ENCODE results near the gene GPR150.

The GPR150 gene

DNA sequence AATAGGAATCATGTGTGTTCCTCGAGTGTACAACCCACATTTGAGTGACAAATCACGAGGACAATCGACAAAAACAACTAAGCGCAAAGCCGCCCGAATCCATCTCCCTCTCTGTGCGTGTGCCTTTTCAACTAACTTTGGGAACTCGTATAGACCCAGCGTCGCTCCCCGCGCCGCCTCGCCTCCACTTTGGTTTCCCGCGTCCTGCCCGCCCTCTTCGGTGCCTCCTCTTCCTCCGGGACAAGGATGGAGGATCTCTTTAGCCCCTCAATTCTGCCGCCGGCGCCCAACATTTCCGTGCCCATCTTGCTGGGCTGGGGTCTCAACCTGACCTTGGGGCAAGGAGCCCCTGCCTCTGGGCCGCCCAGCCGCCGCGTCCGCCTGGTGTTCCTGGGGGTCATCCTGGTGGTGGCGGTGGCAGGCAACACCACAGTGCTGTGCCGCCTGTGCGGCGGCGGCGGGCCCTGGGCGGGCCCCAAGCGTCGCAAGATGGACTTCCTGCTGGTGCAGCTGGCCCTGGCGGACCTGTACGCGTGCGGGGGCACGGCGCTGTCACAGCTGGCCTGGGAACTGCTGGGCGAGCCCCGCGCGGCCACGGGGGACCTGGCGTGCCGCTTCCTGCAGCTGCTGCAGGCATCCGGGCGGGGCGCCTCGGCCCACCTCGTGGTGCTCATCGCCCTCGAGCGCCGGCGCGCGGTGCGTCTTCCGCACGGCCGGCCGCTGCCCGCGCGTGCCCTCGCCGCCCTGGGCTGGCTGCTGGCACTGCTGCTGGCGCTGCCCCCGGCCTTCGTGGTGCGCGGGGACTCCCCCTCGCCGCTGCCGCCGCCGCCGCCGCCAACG, at the start of gene GPR150:
Gene GPR150 (plus strand): TSS at position 58 of the 840 bp plus-strand sequence. CDS start 189 bp downstream, at position 247.
- peak; percentile 60 for DNase-seq (ENCODE audit: low read depth)

DNA sequence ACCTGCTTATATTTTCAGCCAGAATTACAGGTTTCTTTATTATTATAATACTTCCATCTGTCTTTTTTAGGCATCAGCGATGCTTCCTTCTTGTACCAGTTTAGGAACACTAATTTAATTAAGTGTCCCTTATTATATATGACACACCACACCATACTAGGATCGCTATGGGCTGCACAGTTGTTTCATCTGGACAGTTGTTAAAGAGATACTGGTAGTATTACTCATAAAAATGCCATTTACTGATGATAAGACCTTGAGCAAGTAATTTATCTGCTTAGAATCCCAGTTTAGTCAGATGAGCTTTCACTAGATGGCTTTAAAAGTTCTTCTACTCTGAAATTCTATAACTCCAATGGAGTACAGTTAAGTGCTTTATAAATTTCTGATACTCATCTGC, 47.9 kb upstream of the GPR150 start:
- no peak for DNase-seq (ENCODE audit: low read depth)

DNA sequence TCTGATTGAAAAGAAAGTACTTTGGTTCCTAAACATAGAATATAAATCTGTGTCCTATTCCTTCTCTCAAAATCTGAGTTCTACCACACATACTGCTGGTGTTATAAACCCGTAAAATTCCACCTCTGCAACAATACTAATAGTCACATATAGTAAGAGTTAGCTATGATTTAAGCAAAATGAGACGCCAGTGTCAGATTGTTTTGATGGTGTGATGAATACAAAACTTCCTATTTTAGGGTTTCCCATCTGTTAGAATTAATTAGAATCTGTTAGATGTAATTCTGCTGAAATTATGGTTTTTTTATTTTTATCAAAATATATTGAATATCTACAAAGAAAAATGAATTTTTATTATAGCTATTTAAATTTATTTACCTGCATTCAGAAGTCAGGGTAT, 38.3 kb upstream of the GPR150 start:
- no peak for DNase-seq (ENCODE audit: low read depth)

DNA sequence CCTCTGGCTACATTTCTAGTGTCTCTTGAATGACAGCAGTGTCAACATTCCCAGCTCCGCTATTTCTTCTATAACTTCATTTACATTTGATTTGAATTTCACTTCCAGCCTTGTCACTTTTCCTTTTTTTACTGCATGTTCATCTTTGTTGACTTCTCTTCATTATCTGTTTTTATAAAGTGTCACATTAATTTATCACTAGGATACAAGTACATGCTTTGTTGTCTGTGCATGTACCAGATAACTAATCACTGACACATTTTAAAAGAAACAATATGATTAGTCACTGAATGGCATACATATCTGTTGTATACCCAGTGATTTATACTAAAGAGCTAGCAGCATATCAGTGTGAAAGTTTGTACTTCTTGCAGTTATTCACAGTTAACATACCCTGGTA, 35.9 kb upstream of the GPR150 start:
- no peak for DNase-seq (ENCODE audit: low read depth)

DNA sequence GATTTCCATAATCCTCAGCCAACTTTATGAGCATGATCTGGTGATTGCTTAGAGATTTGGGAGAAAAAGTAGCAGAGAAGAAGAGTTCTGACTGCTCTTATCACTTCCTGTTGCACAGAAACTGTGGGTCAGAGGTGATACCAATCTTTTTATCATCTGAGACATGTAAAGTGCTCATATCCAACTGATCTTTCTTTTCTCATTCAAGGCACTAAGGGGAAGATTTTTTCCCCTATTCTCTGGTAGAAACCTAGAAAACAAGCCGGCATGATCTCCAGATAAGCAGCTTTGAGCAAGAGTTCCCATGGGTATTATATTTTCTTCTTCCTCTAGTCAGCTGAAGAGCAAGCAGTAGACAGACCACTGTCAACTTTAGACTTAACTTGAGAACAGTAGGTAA, 29.0 kb upstream of the GPR150 start:
- no peak for DNase-seq (ENCODE audit: low read depth)

DNA sequence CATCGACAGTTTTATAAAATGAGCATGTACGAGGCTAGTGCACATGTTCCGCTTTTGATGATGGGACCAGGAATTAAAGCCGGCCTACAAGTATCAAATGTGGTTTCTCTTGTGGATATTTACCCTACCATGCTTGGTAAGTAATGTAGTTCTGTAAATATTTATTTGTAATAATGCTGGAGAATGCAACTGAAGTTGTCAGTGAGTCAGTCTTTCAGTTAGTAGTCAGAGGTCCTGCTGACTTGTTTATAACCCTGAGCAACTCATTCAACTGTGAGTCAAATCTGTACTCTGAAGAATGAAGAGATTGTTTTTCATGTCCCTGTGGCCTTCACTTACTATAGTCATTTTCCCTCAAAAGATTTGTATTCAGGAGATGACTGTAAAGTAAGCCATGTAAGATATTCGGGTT, 28.4 kb upstream of the GPR150 start:
- DNase-seq (ENCODE audit: low read depth): no peak

DNA sequence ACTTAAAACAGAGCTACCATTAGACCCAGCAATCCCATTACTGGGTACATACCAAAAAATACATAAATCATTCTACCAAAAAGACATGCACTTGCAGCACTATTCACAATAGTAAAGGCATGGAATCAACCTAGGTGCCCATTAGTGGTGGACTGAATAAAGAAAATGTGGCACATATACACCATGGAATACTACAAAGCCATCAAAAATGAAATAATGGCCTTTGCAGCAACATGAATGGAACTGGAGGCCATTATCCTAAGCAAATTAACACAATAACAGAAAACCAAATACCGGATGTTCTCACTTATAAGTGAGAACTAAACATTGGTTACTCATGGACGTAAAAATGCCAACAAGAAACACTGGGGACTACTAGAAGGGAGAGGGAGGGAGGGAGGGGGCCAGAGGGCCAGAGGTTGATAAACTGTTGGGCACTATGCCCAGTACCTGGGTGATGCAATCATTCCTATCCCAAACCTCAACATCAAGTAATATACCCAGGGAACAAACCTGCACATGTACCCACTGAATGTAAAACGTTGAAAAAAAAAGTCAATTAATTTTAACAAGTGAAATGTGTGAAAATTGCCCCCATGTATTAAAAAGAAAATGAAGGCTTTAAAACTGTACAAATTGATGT, 24.5 kb upstream of the GPR150 start:
- no peak for DNase-seq (ENCODE audit: low read depth)

DNA sequence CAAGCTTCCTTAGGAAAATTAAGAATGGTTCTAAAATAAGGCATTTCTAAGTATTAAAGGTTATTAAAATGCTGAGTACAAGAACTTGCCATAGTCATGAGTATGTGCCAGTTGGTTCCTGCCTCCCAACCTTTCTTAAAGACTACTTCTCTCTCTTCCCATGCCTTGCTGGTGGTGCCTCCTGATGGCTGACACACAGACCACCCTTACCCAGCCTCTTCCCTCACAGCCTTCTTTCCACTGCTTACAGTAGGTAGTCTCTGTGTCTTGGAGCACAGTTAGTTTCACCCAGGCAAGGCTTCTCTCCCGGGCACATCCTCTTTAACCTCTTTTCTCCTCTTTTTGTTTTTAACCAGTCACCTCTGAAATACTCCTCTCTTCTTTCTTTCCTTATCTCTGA, 20.6 kb upstream of the GPR150 start:
- DNase-seq (ENCODE audit: low read depth): no peak

DNA sequence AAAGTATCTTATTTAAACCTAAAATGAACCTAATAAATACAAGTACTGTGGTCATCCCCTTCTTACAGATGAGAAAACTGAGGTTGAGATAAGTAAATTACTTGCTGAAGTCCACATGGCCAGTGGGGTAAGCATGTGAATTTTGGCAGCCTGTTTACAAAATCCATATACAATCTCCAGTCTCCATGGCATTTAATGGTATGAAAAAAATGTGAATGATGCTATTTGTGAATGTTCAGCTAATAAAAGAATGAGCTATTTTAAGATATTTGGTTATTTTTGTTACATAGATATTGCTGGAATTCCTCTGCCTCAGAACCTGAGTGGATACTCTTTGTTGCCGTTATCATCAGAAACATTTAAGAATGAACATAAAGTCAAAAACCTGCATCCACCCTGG, 19.3 kb upstream of the GPR150 start:
- no peak for DNase-seq (ENCODE audit: low read depth)

DNA sequence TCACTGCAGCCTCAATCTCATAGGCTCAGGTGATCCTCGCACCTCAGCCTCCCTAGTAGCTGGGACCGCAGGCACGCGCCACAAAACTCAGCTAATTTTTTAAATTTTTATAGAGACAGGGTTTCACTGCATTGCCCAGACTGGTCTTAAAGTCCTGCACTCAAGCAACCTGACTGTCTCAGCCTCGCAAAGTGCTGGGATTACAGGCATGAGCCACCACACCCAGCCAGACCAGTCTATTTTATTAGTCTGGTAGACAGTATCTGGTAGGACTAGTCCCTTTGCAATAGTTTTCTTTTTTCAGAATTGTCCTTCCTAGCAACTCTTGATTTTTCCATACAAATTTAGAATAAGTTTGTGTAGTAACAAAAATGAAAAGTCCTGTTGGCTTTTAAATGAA, 14.1 kb upstream of the GPR150 start:
- DNase-seq (ENCODE audit: low read depth): no peak

DNA sequence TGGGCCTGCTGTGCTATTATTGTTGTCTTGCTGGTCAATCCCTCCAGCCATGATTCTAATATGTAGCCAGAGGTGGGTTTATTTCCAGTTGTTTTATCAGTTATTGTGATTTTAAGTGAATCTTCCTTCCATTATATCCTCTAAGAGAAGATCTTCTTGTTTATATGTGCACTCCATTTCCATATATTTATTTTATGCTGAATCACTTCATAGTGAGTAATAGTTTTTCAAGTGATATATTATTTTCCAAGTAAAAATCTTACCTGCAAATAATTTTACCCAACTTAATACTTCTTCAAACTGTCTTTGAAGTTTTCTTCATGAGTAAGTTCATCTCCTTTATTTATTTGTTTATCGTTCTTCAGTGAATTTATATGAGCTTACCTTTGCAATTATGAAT, 13.5 kb upstream of the GPR150 start:
- no peak for DNase-seq (ENCODE audit: low read depth)

DNA sequence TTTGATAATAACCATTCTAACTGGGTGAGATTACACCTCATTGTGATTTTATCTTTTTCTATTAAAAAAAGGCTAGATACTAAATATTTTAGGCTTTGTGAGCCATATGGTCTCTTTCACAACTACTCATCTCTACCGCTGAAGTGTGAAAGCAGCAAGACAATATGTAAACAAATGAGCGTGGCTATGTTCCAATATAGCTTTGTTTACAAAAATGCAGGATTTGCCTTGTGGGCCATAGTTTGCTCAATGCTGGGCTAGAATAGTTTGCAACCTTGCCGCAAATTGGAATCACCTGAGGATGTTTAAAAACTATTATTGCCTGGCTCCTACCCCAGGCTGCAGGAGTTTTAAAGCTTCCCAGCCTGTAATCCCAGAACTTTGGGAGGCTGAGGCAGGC, 10.2 kb upstream of the GPR150 start:
- DNase-seq (ENCODE audit: low read depth): no peak

DNA sequence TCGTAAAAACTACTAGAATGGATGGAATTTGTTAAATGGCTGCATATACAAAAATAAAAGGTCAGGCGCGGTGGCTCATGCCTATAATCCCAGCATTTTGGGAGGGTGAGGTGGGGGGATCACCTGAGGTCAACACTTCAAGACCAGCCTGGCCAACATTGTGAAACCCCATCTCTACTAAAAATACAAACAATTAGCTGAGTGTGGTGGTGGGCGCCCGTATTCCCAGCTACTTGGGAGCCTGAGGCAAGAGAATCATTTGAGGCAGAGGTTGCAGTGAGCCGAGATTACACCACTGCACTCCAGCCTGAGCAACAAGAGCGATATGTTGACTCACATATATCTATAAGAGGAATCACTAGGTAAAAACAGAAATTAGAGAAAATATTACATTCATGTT, 9.3 kb upstream of the GPR150 start:
- DNase-seq (ENCODE audit: low read depth): no peak

DNA sequence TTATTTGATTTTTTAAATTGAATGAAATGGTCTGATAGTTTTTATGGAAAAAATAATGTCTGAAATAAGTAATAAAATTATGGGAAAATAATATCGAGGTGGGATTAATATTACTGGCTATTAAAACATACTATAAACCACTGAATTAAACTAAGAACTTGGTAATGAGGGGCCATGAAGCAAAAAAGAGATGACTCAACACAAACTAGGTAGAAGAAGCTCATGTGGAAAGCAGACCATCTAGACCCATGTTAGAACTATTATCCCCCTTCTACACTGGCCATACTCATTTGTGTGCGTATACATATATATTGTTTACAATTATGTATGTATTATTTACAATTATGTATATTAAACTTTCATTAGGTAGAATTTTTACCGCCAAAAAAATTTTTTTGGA, 8.5 kb upstream of the GPR150 start:
- no peak for DNase-seq (ENCODE audit: low read depth)

DNA sequence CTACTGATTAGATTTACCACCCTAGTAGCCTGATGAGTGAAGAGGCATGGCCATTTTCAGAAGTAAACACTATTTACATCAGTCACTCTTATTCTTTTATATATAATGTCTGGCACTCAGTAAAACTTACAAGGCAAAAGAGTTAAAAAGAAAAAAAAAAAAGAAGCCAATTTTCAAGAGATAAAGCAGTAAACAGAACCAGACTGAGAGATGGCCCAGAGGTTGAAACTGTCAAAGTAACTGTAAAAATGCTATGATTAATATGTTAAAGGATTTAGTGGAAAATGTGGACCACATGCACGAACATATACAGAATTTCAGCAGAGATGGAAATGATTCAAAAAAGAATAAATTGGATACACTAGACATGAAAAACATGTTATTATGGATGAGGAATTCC, 6.4 kb upstream of the GPR150 start:
- DNase-seq (ENCODE audit: low read depth): no peak

DNA sequence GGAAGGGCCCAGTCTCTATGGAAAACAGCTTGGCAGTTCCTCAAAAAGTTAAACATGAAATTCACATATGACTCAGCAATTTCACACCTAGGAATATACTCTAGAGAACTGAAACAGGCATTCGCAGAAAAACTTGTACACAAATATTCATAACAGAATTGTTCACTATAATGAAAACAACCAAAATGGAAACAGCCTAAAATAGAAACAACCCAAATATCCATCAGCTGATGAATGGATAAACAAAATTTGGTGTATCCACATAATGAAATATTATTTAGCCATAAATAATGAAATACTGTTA, 4.8 kb upstream of the GPR150 start:
- DNase-seq (ENCODE audit: low read depth): no peak

DNA sequence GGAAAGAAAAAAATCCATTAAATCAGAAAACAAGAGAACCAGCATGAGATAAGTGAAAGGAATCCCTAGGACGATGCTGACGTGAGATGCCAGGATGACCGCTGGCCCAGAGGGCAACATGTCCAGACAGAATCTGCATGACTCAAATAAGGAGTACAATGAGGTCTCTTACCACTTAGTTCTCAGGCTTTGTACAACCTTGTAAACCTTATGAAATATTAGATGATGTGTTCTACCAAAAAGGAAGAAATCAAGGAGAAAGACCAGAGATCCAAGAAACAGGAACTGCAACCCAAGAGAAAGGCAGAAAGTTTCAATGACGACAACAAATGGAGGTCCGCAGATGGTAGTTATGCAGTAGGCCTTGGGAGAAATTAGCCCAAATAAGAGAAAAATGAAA, 2.8 kb upstream of the GPR150 start:
- no peak for DNase-seq (ENCODE audit: low read depth)

DNA sequence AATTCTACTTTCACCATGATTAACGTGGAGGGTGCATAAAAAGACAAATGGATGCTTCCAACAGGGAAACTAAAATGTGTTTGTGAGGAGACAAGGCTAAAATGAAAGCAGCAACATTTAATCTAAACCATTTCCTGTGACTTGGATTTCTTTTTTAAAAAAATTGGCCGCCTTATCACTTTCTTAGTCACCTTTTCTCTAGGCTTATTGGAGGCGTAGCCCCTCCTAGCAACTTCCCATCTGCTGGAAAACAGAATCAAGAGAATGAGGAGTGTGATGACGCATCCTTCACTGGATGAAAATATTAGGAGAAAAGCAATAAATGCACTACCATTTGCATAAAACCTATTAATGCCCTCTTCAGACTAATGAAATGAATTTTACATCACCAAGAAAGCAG, 791 bp upstream of the GPR150 start:
- DNase-seq (ENCODE audit: low read depth): no peak

DNA sequence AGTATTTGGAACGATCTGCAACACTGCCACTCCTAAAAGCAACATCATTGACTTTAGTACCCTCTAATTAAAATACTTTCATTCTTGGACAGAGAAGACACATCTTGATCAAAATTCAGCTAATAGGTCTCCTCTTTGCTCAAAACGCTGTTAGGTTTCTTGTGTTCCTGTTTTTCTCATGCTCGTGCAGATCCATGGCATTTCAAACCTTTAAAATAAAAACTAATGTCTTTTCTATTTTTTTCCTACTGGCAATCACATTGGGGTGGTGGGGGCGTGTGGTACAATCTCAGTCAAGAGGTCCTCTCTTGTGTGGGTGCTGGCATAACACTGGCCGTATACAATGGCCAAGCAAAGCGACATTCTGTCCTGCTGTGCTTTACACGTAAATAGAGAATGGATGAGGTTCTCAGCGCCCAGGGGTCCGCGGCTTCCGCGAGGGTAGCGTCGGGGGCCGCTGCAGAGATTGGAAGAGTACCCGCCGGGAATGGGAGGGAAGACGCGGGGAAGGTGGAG, 315 bp upstream of the GPR150 start:
- DNase-seq (ENCODE audit: low read depth): no peak

DNA sequence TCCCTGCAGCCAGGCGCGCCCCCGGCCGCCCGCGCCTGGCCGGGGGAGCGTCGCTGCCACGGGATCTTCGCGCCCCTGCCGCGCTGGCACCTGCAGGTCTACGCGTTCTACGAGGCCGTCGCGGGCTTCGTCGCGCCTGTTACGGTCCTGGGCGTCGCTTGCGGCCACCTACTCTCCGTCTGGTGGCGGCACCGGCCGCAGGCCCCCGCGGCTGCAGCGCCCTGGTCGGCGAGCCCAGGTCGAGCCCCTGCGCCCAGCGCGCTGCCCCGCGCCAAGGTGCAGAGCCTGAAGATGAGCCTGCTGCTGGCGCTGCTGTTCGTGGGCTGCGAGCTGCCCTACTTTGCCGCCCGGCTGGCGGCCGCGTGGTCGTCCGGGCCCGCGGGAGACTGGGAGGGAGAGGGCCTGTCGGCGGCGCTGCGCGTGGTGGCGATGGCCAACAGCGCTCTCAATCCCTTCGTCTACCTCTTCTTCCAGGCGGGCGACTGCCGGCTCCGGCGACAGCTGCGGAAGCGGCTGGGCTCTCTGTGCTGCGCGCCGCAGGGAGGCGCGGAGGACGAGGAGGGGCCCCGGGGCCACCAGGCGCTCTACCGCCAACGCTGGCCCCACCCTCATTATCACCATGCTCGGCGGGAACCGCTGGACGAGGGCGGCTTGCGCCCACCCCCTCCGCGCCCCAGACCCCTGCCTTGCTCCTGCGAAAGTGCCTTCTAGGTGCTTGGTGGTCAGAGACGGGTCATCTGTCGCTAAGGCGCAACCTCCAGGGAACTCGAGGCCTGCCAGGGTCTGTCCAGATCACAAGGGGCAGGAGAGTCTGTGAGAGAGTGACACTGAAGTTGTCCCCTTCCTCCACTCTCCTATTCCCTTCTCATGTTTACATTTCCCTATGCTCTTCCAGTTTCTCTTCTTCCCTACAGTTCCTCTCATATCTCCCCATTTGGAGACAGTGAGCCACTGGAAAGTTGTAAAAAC, 1.3 kb downstream of the GPR150 start:
- DNase-seq (ENCODE audit: low read depth): peak; percentile 27

DNA sequence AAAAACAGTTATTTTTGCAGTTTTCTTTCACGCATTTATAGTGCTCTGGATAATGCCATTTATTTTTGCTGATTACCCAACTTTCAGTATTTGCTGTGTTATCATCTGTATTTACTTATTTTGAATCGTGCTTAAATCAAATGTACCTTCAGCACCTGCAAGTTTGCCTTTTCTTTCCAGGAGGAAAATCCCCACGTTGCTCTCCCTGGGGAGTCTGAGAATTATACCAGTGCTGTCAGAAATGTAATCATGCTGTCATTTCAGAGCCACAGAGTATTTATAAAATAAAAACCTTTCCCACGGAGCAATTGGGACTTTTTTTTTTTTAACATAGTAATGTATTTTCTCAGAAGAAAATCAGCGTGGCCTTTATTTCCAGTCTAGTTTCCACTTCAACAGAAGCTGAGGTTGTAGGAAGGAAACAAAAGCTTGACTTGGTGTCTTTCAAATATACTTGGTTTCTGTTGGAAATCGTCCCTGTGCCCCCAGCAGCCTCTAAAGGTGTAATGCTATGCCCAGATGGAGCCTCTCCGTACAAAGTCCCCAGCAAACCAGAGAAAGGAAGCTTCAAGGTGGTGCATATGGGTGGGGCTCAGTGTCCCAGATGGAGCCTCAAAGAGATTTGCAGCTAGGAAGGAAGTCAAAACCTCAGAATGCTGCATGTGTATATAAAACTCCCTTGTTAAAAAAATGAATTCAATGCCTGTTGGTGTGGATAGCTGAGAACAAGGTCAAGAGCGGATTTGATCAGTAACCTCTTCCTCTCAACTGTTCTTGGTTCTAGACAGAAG, 2.1 kb downstream of the GPR150 start:
- no peak for DNase-seq (ENCODE audit: low read depth)

DNA sequence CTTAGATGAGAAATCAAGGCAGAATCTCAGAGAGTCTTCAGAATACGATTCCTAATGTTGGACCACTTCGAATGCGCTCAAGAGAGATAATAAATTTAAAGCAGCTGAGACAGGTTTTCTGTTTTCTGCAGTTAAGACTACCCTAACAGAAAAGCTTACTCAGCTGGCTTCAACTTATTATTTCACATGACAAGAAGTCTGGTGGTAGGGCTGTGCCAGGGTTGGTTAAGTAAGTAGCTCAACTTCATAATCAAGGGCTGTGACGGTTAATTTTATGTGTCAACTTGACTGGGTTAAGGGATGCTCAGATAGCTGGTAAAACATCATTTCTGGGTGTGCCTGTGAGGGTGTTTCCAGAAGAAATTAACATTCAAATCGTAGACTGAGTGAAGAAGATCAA, 3.8 kb downstream of the GPR150 start:
- no peak for DNase-seq (ENCODE audit: low read depth)

Measured in activated T-helper 9 cell treated with anti-CD3 and anti-CD28 coated beads, Interleukin-2, amount 50 U/mL, for 16 hours (primary cell).